Activated CD4-positive, alpha-beta T cell treated with anti-CD3 and anti-CD28 coated beads, Interleukin-2, amount 50 U/mL, for 48 hours (primary cell): ENCODE measurements around the gene MYH7.

ENCODE experiments used
- DNase-seq, 2 experiments: peaks; one replicate each; pipeline ENCODE4 v3.0.0-alpha.2; 2020

Gene MYH7

GRCh38 chr14:23447361-23448350 is 12.2 kb upstream of the MYH7 start:
- no peak for DNase-seq

GRCh38 chr14:23446291-23446851 is 10.9 kb upstream of the MYH7 start:
- DNase-seq, result no peak

DNA sequence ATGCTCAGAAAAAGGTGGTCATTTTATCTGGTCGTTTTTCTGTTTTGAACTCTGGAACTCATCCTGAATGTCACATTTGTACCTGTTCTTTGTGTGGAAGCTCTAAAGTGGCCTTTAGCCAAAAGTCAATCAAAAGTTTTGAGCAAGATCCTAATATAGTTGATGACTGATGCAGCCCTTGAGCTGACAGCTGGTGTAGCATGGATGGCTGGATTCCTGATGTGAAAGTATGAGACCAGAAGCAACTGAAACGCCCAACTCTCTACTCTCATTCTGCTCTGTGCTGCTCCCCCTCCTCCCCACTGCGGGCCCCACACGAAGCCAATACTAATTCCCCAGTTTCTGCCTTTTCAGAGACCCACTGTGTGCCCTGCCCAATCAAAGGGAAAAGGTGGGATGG is 10.3 kb upstream of the MYH7 start:
- no peak for DNase-seq

DNA sequence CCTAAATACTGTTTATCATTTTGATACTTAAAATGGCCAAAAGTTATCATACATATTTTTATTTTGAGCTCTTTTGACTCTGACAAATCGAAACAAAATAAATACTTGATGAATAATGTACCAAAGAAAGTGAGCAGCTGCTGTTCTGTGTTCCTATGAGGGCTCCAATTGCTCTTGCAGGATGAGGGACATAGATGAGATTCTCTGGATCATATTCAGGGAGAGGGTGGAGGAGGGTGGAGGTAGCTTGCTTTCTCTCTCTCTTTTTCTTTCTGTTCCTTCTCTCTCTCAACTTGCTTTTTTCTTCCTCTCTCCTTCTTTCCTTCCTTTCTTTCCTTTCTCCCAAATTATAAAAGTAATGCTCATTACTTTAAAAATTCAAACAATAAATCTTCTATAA is 8.9 kb upstream of the MYH7 start:
- no peak for DNase-seq

- no peak for DNase-seq
These were observed 8.4 kb upstream of the MYH7 start for GRCh38 chr14:23443881-23444280.

DNA sequence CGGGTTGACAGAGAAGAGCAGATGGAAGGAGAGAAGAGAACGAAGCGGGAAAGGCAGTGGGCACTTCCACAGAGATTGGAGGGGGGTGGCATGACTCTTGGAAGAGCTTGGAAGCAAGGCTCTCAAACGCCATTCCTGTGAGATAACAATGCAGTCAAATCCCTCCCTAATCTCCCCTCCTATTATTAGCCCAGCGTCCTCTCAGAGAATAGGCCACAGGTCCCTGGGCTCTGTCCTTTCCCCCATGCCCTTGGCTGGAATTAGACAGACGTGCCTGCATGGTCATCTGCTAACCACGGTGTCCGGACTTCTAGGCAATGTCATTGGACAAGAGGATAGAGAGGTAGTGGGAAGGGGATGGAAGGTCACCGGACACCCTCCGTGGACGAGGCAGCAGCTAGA is 8.0 kb upstream of the MYH7 start:
- DNase-seq, result no peak

GRCh38 chr14:23442721-23443356 is 7.4 kb upstream of the MYH7 start:
- DNase-seq, result no peak

DNA sequence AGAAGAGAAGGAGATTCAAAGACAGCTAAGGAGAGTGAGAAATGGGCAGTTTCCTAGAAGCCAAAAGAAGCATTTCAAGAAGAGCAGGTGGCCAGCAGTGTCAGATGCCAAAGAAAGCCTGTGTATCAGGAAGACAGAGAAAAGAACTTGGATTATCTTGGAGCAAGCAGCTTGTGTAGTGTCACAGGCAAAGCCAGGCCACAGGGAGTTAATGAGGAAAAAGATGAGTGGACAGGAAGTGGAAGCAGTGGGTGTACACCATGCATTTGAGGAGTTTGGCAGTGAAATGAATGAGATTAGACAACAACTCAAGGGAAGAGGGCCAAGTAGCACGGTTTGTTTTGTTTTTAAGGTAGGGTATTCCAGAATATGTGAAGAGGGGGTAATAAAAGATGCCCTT is 5.6 kb upstream of the MYH7 start:
- DNase-seq, result no peak

GRCh38 chr14:23439107-23439835 is 3.8 kb upstream of the MYH7 start:
- no peak for DNase-seq

- DNase-seq, result no peak
These were observed 2.9 kb upstream of the MYH7 start for GRCh38 chr14:23438101-23438971.

- no peak for DNase-seq
These were observed 2.0 kb upstream of the MYH7 start for GRCh38 chr14:23437133-23438100.

GRCh38 chr14:23436327-23437132 is 1.1 kb upstream of the MYH7 start:
- no peak for DNase-seq

DNA sequence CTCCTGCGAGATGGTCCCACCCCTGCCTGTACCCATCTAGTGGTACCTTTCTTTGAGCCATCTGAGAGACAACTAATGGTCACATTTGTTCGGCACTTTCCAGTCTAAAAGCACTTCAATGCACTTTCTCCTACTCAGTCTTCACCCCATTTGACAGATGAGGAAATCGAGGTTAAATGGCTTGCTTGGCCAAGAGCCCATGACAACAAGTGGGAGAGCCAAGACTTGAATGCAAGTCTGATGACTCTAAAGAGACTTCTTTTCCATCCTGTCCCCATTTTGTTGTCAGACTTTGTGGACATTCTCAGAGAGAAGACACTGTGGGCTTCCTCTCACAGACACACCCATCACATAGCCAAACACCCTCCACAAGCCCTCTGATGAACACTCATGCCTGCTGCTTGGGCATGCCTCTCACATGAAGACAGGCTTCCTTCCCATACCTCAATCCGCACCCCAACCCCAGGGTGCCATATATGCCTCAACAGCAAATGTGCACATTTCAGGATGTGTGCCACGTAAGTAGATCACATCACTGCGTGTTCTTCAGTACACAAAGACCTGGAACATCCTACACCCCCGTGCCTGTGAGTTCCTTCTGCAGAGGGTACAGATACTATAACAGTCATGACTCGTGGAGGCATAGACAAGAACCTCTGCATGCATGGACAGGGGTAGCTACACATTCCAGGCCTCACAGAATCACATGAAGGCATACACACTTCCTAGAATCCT is 805 bp downstream of the MYH7 start:
- DNase-seq, result no peak

- no peak for DNase-seq
These were observed 2.0 kb downstream of the MYH7 start for GRCh38 chr14:23433457-23433856.

- DNase-seq, result no peak
These were observed 2.5 kb downstream of the MYH7 start for GRCh38 chr14:23432946-23433345.

GRCh38 chr14:23432102-23432925 is 3.1 kb downstream of the MYH7 start:
- no peak for DNase-seq

DNA sequence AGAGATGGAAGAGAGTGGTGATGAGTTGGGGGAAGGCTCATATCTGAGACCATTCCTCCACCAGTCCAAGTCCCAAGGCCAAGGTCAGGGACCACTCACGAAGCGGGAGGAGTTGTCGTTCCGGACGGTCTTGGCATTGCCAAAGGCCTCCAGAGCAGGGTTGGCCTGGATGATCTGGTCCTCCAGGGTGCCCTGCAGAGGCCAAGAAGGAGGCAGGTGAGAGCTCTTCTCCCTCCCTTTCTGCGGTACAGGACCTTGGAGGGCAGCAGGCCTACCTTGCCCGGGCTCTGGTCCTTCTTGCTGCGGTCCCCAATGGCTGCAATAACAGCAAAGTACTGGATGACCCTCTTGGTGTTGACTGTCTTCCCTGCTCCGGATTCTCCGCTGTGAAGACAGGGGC is 4.0 kb downstream of the MYH7 start:
- no peak for DNase-seq

GRCh38 chr14:23430723-23431085 is 4.8 kb downstream of the MYH7 start:
- DNase-seq, result no peak
